ELF-1 (cell line): Measurements from ENCODE around the gene CST4.
"Not testable (repeated sequence)": the region's sequence is repeated elsewhere in the genome, so short reads cannot be mapped to it uniquely, and the experiment has no call there.

Source experiments
- DNase-seq: peaks from one replicate; pipeline ENCODE4 v3.0.0-alpha.2; 2016; ENCODE audit warnings: low read depth, low spot score

The CST4 gene, protein sequence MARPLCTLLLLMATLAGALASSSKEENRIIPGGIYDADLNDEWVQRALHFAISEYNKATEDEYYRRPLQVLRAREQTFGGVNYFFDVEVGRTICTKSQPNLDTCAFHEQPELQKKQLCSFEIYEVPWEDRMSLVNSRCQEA

DNA sequence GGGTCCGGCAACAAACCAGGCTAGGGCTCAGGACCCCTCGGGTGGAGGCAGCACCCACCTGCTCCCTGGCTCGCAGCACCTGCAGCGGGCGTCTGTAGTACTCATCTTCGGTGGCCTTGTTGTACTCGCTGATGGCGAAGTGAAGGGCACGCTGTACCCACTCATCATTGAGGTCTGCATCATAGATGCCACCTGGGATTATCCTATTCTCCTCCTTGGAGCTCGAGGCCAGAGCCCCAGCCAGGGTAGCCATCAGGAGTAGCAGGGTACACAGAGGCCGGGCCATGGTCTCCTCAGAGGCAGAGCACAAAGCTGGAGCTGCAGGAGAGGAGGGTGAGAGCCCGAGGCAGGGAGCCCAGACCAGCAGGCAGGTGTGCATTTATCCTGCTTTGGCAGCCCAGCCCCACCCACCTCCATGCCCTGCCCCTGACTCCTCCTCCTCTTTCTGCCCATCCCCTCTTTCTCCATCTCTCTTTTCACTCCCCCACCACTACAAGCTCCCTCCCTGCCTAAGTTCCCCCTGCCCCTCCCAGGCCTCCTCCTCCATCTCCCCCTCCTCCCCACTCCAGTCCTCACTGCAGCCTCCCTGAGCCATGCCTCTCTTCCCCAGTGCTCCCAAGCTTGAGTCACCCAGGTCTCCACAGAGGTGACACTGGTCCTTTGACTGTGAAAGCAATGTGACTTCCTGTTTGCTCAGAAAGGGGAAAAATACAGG, at the start of gene CST4:
Gene CST4 (minus strand): TSS at position 355 of the 715 bp plus-strand sequence. CDS start 69 bp downstream, at position 286.
- DNase-seq = not testable (repeated sequence)

DNA sequence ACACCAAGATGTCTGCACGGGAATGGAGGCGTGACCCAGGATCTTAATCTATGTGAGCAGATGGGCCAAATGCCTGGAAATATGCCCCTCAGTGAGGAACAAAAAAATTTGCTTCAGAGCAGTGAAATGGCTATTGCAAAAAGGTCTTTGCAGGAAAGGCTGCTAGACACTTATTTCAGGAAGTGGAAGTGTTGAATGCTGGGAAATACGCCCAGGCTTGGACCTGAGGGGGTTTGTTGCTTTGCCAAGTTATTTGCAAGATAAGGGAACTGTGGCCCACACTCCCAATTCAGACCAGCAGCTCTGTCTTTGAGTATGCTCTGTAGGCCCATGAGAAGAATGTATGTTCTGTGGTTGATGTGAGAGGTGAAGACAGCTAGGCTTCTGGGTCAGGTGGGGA, 46.6 kb upstream of the CST4 start:
- not testable (repeated sequence) for DNase-seq

DNA sequence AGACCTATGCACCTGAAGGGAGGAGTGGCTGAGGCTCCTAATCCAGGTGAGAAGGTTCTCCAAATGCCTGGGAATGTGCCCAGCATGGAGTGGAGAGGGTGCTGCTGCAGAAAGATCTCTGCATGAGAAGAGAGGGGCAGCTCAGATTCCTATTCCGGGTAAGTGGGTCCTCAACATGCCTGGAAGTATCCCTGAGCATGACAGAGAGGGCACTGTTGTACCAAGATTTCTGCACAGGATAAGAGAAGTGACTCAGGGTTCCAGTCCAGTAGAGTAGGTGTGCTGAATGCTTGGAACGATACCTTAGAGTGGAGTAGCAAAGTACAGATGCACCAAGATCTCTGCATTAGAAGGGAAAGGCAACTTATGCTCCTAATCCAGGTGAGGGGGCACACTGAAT, 46.1 kb upstream of the CST4 start:
- DNase-seq = not testable (repeated sequence)

DNA sequence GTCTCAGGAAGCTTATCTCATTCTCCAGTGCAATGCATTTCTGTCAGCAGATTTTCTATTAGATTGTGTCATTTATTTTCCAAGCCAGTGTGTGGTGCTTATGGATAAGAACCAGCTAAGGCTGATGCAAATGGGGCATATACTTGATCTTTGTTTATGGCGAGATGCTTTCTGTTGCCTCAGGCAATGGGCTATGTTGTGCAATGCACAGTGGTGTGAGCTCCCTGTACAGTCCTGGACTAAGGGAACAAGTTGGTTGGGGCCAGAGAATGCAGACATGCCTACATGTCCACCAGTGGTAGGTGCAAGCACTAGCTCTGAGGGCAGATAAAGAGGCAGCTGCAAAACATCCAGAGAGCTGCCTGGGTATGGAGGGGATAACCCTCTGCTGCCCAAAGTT, 45.6 kb upstream of the CST4 start:
- not testable (repeated sequence) for DNase-seq

DNA sequence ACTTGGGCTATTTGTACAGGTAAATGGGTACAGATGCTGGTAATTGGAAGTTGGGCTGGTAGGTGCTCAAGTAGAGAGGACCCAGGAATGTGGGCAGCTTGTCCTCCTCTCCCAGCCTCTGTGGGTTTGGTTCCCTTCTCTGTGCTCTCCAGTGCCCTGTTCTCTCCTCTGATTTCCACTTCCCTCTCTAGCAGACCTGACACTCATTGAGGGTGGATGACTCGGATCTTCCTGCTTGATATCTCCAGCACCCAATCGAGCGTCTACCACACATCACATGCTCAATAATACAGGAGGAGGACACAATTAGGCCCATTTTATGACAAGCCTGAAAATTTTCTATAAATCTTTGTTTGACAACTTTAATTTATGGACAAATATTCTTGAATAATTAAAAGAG, 38.2 kb upstream of the CST4 start:
- no peak for DNase-seq

DNA sequence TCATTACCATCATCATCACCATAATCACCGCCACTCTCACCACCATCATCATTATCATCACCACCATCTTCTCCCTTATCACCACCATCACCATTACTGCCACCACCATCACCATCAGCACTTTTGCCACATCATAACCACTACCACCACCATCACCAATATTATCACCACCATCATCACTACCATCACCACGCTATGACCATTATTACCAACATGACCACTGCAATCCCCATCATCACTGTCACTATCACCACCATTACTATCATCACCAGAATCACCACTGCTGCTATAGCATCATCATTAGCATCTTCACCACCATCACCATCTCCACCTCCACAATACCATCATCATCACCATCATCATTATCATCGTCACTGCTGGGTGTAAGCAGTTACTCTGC, 36.3 kb upstream of the CST4 start:
- DNase-seq = no peak

DNA sequence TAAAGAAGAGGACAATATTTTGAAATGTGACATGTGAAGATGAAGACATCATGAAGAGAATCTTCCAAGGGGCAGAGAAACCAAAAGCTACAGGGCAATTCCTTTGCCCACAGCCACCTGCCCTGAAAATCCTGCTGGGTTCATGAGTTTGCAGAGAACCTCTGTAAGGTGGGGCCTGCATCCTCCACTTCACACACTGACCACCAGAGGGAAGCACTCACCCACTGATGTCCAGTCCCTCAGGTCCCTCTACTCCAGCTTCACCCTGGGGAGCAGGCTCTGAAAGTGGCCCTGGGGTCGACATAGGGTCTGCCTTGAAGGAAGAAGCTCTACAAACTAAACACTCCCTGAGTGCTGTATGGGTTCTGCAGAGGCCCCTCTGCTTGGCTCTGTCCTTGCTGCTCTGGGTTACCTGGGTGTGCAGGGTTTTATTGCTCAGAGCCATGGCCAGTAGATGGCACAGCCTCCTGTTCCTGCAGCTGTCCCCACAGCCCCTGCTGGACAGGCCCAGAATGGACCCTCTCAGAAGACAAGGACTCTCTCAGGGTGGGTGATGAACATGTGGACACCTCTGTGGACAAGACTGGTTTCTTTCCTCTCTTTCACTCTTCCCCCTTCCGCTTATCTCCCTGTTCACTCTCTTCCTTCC, 34.9 kb upstream of the CST4 start:
- peak; percentile 57 for DNase-seq

DNA sequence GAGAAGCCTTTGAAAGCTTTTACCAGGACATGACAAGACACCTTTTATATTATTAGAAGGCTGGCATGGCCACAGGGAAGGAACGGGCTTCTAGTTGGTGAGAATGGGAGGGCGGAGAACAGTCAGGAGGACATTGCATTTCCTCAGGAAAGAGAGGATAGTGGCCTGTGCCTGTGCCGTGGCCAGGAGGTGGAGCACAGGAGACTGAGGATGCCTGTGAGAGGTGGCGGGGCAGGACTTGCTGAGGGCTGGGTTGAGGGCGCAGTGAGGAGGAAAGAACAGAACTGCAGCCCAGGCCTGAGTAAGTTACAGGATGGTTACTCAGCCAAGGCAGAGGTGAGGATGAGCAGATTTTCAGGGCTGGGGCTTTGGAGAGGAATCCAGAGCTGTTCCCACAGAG, 34.0 kb upstream of the CST4 start:
- DNase-seq = peak; percentile 23

DNA sequence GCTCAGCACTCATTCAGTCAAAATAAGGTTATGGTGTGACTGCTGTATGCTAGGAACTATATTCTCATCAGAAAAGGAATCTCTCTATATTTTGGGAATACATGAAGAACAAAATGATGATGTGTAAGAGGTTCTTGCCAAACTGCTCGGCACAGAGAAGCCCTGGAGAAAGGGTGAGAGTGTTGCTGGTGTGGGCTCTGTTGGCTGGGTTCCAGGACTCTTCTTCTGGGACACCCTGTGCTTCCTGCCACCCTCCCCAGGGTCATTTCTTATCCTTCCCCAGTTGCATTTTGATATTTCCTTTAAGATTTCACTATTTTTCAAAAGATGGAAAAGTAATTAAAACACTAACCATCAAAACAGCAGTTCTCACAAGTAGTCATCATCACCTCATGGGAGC, 33.1 kb upstream of the CST4 start:
- DNase-seq = no peak

DNA sequence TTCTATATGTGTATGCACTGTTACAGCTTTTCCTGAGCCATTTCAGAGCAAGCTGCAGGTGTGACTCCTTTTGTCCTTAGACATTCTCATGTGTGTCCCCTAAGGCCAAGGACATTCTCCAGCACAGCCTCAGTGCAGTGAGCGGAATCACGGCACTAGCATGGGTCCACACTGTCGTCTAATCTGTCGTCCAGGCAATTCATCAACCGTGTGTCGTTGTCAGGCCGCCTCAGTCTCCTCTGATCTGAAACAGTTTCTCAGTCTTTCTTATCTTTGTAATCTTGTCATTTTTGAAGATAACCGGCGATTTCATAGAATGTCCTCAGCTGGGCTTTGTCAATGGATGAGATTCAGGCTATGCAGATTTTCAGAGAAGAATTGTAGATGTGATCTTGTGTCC, 30.5 kb upstream of the CST4 start:
- DNase-seq = not testable (repeated sequence)

DNA sequence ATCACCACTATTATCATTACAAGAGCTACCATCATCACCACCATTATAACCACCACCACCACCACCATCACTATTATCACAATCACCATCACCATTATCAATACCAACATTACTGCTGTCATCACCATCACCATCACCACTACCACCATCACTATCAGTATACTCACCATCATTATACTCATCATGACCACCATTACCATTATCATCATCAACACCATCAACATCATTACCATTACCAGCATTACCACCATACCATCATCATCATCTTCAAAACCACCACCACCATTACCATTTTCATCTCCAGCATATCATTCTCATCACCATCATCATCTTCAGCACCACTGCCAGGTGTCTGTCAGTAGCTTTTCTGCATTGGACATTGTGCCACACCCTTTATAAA, 22.9 kb upstream of the CST4 start:
- DNase-seq = not testable (repeated sequence)

DNA sequence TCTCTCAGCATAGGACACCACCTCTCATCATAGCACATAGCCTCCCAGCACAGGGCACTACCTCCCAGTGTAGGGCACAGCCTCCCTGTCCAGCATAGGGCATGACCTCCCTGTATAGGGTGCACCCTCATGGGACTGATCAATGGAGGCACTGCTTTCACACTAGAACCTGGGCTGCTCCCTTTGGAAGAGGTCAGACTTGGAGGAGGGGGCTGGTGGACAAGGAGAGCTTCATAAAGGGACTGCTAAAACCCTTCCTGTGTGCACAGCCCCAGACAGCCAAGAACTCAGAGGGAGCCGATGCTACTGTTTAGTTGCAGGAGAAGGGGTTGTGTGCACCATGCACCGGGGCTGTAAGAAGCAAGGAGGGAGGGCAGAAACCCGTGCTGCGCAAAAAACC, 21.9 kb upstream of the CST4 start:
- DNase-seq = no peak

DNA sequence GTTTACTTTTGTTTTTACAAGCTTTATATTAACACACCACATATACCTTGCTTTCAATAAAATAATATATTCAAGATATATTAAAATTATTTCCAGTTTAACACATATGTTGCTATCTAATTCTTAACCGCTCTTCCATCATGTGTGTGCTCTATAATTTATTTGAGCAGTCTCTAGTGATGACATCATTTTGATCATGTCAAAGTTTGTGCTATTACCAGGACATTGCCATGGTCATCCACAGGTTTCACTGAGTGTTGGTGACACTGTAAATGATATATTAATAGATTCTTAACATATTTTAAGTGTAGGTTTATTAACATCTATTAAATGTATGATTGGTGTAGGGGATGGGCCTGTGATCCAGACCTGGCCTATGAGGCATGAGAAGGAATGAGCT, 17.1 kb upstream of the CST4 start:
- no peak for DNase-seq

DNA sequence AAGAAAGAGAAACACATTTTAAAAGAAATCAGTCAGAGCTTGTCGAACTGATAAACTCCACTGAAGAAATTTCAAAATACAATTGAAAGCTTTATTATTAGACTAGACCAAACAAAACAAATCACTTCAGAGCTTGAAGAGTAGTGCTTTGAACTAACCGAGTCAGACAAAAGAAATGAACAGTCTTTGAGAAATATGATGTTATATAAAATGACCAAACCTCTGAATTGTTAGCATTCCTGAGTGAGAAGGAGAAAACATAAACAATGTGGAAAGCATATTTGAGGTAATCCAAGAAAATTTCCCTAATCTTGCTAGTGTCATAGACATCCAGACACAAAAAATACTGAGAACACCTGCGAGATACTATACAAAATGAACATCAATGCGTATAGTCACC, 13.2 kb upstream of the CST4 start:
- DNase-seq = no peak

DNA sequence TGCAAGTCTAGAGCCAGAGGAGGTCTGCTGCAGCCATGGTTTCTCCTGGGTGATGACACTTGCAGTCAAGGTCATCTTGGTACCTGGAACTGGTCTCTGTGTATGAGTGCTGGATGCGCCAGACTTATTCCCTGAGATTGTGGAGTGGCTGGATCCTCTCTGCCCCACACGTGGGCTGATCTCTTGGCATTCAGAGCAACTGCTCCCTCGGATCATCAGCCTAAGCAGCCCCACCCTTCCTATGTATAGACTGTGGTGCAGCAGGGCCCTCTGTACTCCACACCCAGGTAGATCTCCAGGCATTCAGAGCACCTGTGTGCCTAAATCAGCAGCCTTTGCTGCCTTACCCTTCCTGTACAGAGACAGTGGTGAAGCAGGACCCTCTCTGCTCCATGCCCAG, 12.1 kb upstream of the CST4 start:
- no peak for DNase-seq

DNA sequence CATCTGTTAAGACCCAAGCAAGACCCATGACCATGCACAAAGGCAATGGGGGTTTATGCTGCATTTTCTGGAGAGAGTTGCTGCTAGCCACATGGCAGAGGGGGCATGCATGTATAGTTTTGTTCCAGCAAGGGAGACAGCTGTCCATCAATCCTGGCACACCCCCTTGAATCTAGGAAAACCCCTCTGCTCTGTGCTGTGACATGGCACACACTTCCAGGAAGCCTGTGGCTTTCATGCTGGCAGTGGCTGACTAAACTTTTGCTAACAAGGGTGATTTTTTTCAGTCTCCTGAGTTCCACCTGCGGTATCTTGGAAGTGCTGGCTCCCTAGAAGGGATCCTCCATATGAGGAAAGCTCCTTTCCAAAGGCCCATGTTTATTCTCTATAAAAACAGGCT, 9.1 kb upstream of the CST4 start:
- no peak for DNase-seq

DNA sequence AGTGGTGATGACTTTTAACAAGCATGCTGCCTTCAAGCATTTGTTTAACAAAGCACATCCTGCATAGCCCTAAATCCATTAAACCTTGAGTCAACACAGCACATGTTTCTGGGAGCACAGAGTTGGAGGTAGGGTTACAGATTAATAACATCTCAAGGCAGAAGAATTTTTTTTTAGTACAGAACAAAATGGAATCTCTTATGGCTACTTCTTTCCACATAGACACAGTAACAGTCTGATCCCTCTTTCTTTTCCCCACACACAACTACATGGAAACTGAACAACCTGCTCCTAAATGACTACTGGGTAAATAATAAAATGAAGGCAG, 6.2 kb upstream of the CST4 start:
- not testable (repeated sequence) for DNase-seq

DNA sequence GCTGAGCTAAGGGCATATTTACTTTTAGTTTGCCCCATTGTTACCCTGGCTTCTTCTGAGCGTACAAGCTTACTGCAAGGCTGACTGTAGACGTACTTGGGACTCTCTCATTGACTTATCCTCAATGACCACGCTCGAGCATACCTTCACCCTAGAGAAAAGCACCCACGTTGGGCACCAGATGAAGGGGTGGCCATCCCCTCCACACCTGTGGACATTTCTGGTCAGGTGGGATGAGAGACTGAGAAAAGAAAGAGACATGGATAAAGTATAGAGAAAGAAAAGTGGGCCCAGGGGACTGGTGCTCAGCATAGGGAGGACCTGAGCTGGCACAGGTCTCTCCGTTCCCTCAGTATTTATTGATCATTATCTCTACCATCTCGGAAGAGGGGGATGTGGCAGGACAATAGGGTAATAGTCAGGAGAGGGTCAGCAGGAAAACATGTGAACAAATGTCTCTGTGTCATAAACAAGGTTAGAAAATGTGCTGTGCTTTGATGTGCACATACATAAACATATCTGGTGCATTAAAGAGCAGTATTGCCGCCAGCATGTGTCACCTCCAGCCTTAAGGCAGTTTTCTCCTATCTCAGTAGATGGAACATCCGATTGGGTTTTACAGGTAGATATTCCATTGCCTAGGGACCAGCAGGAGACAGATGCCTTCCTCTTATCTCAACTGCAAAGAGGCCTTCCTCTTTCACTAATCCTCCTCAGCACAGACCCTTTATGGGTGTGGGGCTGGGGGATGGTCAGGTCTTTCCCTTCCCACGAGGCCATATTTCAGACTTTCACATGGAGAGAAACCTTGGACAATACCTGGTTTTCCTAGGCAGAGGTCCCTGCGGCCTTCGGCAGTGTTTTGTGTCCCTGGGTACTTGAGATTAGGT, 5.6 kb upstream of the CST4 start:
- DNase-seq = peak; percentile 64

DNA sequence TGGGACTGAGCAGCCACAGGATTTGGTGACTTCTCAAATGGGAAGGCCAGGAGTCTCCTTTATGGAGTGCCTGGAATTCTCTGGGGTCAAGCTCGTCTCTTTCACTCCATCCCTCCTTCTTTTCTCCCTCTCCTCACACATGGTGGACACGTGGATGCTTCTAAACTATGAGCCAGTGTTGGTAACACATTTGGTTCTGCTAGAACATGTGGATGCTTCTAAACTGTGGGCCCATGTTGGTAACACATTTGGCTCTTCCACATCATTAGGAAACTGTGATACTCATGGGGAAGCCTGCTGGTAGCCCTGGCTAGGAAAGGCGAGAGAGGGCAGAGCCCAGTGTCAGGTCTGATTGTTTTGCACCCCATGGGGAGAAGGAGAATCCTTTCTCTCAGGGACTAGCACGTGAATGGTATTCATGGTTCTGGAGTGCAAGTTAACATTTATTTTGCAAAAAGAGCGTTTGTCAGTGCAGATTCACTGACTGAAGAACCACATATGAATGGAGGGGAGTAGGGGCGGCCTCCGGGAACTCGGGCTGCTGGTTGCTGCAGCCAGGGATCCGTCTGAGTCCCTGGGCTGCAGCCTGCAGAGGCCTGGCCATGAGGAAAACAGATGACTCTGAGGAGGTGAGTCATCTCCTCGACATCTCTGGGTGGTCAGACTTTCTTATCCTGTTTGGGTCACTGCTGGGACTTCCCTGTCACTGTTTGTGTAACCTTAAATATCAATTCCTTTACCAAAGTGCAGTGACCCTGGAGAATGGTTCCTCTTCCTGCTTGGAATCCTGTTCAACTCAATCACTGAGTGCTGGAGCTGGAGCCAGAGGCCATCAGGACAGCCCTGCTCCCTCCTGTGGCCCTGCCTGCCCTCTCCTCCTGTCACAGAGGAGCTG, 4.1 kb upstream of the CST4 start:
- peak; percentile 36 for DNase-seq

DNA sequence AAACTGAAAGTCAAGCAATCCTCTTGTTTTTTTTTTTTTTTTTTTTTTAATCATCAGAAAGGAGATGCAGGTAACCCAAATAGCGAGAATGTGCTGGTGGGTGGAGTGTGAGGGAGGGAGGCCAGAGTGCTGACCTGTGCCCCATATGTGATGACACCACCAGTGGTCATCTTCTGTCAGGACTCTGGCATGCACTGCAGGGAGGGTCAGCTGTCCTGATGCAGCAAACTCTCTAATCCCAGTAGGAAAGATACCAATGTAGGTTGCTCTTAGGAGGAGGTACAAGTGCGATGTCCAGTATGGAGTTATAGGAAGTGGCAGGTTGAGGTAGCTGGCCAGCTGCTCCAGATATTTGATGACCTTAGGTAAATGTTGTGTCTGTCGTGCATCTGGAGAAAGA, 2.8 kb upstream of the CST4 start:
- DNase-seq = no peak

DNA sequence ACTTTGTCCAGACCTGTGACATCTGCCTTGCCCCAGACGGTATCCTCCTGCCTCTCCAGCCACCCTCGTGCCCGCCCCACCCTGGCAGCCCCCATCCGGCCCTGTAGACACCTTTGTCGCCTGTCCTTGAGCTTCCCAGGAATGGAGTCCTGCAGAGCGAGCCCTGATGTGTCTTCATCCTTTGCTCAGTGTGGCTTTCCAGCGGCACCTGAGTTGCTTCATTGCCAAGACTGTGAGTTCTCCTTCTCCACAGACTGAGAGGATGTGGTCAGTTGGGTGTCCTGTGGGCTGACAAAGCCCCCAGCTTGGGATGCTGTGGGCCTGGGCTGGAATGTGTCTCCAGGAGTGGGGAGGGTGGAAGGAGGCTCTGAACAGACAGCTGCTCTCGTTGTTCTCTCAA, 1.7 kb upstream of the CST4 start:
- no peak for DNase-seq

DNA sequence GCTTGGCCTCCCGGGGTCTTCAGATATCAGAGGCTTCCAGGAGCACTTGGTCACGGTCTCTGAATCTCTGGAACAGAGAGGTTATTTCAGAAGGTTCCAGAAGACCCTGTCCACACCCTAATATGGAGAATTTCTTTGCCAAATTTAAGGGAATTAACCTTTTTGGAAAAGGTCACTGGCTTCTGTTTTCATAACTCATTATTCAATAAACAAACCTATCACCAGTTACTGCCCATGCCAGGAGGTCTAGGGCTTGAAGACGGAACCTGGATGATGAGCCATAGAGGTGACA, 507 bp upstream of the CST4 start:
- DNase-seq = no peak
